Measurements from ENCODE around the gene RALB. TPM values are rescaled to one million over a fixed set of nuclear protein-coding genes. Genes with fewer than 3 reads are reported as not detected.

The RALB gene
- total RNA-seq, 1 experiment from 2014 or later = 17.1 TPM

DNA sequence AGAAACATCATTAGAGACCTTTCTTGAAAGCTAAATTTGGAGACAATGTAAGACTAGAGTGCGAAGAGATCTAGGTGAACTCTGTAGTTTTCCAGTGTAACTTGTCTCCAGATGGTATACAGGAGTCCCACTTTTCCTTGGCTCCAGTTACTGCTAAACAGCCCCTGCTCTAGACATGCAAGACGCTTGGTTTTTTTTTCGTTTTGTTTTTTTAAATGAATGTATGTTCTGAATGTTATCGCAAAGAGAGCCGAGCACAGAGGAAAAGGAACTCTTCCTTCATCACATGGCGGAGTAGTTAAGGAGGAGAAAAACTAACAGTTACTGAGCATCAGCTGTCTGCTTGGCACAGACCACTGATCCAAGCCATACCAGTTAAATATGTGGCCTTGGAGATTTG is 2.4 kb downstream of the RALB start:
- Mint-ChIP-seq H3K4me3 (0 out of 2 replicates have a peak overlapping the region, but pooled peaks have one; percentile 6), H3K4me1 (peaks cover 35% of the 10 kb centered on the region), H3K27ac (no peak overlapping the region), H3K36me3 (peaks cover 11% of the 10 kb centered on the region), H3K9me3 (peaks cover 11% of the 10 kb centered on the region), H3K27me3 (ENCODE audit: low read depth) (peaks cover 45% of the 10 kb centered on the region)
- TF ChIP-seq, protein P1, sequence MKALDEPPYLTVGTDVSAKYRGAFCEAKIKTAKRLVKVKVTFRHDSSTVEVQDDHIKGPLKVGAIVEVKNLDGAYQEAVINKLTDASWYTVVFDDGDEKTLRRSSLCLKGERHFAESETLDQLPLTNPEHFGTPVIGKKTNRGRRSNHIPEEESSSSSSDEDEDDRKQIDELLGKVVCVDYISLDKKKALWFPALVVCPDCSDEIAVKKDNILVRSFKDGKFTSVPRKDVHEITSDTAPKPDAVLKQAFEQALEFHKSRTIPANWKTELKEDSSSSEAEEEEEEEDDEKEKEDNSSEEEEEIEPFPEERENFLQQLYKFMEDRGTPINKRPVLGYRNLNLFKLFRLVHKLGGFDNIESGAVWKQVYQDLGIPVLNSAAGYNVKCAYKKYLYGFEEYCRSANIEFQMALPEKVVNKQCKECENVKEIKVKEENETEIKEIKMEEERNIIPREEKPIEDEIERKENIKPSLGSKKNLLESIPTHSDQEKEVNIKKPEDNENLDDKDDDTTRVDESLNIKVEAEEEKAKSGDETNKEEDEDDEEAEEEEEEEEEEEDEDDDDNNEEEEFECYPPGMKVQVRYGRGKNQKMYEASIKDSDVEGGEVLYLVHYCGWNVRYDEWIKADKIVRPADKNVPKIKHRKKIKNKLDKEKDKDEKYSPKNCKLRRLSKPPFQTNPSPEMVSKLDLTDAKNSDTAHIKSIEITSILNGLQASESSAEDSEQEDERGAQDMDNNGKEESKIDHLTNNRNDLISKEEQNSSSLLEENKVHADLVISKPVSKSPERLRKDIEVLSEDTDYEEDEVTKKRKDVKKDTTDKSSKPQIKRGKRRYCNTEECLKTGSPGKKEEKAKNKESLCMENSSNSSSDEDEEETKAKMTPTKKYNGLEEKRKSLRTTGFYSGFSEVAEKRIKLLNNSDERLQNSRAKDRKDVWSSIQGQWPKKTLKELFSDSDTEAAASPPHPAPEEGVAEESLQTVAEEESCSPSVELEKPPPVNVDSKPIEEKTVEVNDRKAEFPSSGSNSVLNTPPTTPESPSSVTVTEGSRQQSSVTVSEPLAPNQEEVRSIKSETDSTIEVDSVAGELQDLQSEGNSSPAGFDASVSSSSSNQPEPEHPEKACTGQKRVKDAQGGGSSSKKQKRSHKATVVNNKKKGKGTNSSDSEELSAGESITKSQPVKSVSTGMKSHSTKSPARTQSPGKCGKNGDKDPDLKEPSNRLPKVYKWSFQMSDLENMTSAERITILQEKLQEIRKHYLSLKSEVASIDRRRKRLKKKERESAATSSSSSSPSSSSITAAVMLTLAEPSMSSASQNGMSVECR (CRISPR knock-in tag; IDR thresholded peaks at IDR 0.05; ENCODE audit: borderline replicate concordance) = no peak
- TF ChIP-seq SMAD4 (CRISPR knock-in tag; IDR thresholded peaks at IDR 0.05) (no peak), ZNF671 (CRISPR knock-in tag; IDR thresholded peaks at IDR 0.05) (no peak), CBFB (CRISPR knock-in tag; IDR thresholded peaks at IDR 0.05; ENCODE audit: low read depth) (no peak), CREM (CRISPR knock-in tag; IDR thresholded peaks at IDR 0.05) (no peak), ZNF121 (CRISPR knock-in tag; IDR thresholded peaks at IDR 0.05) (no peak), ZNF263 (CRISPR knock-in tag; IDR thresholded peaks at IDR 0.05; ENCODE audit: low read depth) (no peak), SMAD3 (CRISPR knock-in tag; IDR thresholded peaks at IDR 0.05; ENCODE audit: borderline replicate concordance) (no peak), SOX15 (CRISPR knock-in tag; IDR thresholded peaks at IDR 0.05) (no peak), ZNF138 (CRISPR knock-in tag; conservative IDR thresholded peaks at IDR 0.05) (no peak), MYBL2 (CRISPR knock-in tag; IDR thresholded peaks at IDR 0.05) (no peak), NFYB (CRISPR knock-in tag; conservative IDR thresholded peaks at IDR 0.05; ENCODE audit: low read depth) (no peak), FOXK1 (CRISPR knock-in tag; IDR thresholded peaks at IDR 0.05) (no peak), KAT7 (CRISPR knock-in tag; IDR thresholded peaks at IDR 0.05; ENCODE audit: borderline replicate concordance) (no peak), NR3C1 (CRISPR knock-in tag; conservative IDR thresholded peaks at IDR 0.05; ENCODE audit: low read depth) (no peak), ZNF396 (CRISPR knock-in tag; IDR thresholded peaks at IDR 0.05; ENCODE audit: borderline replicate concordance) (no peak)
- TF ChIP-seq, protein P2, sequence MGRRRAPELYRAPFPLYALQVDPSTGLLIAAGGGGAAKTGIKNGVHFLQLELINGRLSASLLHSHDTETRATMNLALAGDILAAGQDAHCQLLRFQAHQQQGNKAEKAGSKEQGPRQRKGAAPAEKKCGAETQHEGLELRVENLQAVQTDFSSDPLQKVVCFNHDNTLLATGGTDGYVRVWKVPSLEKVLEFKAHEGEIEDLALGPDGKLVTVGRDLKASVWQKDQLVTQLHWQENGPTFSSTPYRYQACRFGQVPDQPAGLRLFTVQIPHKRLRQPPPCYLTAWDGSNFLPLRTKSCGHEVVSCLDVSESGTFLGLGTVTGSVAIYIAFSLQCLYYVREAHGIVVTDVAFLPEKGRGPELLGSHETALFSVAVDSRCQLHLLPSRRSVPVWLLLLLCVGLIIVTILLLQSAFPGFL (CRISPR knock-in tag; IDR thresholded peaks at IDR 0.05; ENCODE audit: borderline replicate concordance) = no peak
- TF ChIP-seq, protein P3, sequence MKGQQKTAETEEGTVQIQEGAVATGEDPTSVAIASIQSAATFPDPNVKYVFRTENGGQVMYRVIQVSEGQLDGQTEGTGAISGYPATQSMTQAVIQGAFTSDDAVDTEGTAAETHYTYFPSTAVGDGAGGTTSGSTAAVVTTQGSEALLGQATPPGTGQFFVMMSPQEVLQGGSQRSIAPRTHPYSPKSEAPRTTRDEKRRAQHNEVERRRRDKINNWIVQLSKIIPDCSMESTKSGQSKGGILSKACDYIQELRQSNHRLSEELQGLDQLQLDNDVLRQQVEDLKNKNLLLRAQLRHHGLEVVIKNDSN (CRISPR knock-in tag; IDR thresholded peaks at IDR 0.05) = no peak
- TF ChIP-seq, protein P4, sequence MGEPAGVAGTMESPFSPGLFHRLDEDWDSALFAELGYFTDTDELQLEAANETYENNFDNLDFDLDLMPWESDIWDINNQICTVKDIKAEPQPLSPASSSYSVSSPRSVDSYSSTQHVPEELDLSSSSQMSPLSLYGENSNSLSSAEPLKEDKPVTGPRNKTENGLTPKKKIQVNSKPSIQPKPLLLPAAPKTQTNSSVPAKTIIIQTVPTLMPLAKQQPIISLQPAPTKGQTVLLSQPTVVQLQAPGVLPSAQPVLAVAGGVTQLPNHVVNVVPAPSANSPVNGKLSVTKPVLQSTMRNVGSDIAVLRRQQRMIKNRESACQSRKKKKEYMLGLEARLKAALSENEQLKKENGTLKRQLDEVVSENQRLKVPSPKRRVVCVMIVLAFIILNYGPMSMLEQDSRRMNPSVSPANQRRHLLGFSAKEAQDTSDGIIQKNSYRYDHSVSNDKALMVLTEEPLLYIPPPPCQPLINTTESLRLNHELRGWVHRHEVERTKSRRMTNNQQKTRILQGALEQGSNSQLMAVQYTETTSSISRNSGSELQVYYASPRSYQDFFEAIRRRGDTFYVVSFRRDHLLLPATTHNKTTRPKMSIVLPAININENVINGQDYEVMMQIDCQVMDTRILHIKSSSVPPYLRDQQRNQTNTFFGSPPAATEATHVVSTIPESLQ (CRISPR knock-in tag; IDR thresholded peaks at IDR 0.05) = no peak
- ATAC-seq = no peak
- CTCF ChIA-PET = interaction anchor here (1.6 kb wide), 1 partner anchor 49 kb away, joined by 3 read pairs; no protein-coding TSS in a partner anchor
- POLR2A ChIA-PET = interaction anchor here (0.9 kb wide), 1 partner anchor 820 kb away, joined by 3 read pairs; no protein-coding TSS in a partner anchor
- DNase-seq (ENCODE audit: low spot score) = no peak
